ENCODE data around the gene ZDHHC14.

- TF ChIP-seq, protein P1, sequence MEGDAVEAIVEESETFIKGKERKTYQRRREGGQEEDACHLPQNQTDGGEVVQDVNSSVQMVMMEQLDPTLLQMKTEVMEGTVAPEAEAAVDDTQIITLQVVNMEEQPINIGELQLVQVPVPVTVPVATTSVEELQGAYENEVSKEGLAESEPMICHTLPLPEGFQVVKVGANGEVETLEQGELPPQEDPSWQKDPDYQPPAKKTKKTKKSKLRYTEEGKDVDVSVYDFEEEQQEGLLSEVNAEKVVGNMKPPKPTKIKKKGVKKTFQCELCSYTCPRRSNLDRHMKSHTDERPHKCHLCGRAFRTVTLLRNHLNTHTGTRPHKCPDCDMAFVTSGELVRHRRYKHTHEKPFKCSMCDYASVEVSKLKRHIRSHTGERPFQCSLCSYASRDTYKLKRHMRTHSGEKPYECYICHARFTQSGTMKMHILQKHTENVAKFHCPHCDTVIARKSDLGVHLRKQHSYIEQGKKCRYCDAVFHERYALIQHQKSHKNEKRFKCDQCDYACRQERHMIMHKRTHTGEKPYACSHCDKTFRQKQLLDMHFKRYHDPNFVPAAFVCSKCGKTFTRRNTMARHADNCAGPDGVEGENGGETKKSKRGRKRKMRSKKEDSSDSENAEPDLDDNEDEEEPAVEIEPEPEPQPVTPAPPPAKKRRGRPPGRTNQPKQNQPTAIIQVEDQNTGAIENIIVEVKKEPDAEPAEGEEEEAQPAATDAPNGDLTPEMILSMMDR (IDR thresholded peaks at IDR 0.05): no peak
- TF ChIP-seq POLR2A (IDR thresholded peaks at IDR 0.05): no peak
Observed at GRCh38 chr6:157402996-157403685, 22.2 kb downstream of the ZDHHC14 start.
